HTERT RPE-1 (cell line): ENCODE data around the gene SDS.

ENCODE experiments used
- in situ Hi-C: fragments of 300-500 bp; cut with MboI; formaldehyde crosslinking; loops from 4 replicates; pipeline ENCODE4 v1.14.3; 2020; ENCODE audit warnings: low sequenced_read_pairs

The SDS gene

GRCh38 chr12:113427882-113428281 is 24.2 kb upstream of the SDS start:
- in situ Hi-C loops: no loop called here

GRCh38 chr12:113425960-113426453 is 22.3 kb upstream of the SDS start:
- in situ Hi-C loops: no loop called here

DNA sequence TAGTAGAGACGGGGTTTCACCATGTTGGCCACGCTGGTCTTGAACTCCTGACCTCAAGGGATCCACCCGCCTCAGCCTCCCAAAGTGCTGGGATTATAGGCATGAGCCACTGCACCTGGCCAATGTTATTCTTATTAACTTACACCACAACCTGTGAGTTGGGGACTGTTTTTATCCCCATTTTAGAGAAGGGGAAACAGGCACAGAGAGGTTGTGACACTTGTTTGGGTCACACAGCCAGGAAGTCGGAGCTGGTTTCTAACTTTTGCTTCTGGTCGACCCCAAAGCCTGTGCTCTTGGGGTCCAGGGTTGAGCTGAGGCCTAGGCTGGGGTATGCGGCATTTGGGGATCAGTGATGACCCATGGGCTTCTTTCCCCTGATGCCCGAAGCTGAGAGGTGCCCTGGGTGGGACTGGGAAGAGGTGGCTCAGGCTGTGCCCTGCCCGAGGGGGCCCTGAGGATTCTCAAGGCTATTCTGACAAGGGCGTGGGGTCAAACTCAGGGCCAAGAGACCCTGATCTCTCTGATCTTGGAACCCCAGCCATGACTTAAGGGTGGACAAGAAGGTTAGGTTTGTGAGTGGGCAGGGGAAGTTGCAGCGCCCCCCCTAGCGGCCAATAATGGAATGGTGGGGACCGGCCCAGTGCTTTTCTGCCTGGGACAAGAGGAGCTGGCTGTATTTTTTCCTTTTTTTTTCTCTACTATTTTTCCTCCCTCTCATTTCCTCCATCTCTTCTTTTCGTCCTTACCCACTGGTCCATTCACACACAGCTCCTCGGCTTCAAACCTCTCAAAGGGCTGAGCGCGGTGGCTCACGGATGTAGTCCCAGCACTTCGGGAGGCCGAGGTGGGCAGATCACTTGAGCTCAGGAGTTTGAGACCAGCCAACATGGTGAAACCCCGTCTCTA is 21.5 kb upstream of the SDS start:
- in situ Hi-C loops: no loop called here

- in situ Hi-C loops: no loop called here
These were observed 20.8 kb upstream of the SDS start for GRCh38 chr12:113424456-113424855.

- in situ Hi-C loops: no loop called here
These were observed 19.4 kb upstream of the SDS start for GRCh38 chr12:113422886-113423669.

- in situ Hi-C loops: no loop called here
These were observed 18.6 kb upstream of the SDS start, which contains the start of gene SDSL for GRCh38 chr12:113422030-113422885. Gene SDSL, plus strand, starts transcription at chr12:113422380. Its CDS starts 5,603 bp downstream, at chr12:113427983.

DNA sequence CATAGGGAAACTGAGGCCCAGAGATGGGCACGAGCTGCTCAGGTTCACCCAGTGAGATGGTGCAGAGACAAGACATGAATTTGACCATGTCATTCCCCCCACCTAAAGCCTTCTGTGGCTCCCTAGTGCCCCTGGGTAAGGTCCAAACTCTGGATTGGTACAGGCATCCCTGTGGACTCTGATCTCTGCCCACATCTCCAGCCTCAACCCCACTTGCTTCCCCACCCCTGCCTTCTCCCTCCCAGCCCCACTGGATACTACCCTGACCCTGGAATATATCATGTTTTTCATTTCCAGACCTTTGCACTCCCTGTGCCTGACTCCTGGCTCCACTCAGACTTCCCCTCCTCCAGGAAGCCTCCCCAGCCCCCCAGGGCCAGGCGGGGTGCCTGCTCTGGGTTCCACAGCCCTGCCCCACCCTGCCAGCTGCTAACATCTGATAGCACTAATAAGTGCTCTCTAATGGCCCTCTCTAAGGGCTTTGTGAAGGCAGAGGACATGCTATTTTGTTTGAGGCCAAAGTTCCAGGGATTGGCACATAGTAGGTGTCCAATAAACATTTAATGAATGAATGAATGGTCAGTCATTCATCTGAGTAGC is 17.4 kb upstream of the SDS start:
- in situ Hi-C loops: no loop called here

- in situ Hi-C loops: no loop called here
These were observed 14.7 kb upstream of the SDS start for GRCh38 chr12:113418213-113418879.

DNA sequence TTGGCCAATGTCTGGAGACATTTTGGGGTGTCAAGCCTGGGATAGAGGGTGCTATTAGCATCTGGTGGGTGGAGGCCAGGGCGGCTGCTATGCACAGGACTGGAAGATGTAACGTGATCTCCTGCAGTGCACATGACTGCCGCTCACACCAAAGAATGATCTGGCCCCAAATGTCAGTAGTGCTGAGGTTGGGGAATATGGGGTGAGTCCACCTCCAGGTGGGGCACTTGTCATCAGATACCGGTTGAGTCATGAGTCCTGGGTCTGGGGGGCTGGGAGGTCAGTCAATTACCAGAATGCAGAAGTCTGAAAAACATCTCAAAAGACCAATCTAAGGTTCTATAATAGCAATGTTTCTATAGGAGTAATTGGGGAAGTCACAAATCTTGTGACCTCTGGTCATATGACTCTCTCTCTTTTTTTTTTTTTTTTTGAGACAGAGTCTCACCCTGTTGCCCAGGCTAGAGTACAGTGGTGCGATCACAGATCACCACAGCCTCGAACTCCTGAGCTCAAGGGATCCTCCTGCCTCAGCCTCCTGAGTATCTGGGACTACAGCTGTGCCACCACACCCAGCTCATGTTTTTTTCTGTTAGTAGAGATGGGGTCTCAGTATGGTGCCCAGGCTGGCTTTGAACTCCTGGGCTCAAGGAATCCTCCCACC is 12.5 kb upstream of the SDS start:
- in situ Hi-C loops: no loop called here

DNA sequence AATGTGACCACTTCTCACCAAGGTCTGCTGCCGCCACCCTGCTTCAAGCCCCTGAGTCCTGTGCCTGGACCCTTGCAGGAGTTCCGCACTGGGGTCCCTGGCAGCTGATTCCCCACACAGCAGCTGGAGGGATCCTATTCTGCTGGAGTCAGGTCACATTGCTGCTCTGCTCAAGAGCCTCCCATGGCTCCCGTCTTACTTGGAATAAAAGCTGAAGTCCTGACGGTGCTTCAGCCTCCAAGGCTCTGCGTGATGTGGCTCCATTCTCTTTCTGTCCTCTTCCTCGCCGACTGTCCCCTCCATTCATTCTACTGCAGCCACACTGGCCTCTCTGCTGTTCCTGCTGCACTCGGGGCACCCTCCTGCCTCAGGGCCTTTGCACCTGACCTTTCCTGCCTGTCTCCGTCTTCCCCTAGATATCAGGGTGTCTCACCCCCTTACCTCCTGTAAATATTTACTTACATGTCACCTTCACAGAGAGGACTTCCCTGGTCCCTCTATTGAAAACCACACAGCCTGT is 10.9 kb upstream of the SDS start:
- in situ Hi-C loops: no loop called here

GRCh38 chr12:113413488-113413939 is 9.8 kb upstream of the SDS start:
- in situ Hi-C loops: no loop called here

DNA sequence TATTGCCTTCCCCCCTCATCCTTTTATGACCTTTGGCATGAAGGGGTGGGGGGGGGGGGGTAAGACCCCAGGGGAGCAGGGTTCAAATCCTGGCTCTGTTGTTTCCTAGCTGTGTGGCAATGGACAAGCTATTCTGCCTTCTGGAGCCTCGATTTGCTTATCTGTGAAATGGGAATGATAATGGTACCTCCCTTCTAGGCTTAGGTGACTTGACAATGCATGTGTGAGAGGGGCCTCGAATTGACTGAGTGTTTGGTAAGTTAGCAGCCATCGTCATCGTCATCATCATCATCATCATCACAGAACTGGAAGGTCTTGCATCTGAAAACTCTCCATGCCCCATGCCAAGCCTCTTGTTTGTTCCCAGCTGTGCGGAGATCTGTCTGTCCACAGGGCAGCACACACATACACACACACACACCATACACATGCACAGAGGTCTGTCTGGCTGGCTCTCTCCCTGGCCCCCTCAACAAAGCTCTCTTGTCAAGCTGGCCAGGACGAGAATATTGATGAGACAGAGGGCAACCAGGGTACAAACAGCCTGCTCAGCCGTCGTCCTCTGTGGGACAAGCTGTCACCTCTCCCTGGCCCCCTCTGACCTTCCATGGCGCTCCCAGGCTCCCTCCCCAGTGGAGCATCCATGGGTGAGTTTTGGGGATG is 5.9 kb upstream of the SDS start:
- in situ Hi-C loops: no loop called here

DNA sequence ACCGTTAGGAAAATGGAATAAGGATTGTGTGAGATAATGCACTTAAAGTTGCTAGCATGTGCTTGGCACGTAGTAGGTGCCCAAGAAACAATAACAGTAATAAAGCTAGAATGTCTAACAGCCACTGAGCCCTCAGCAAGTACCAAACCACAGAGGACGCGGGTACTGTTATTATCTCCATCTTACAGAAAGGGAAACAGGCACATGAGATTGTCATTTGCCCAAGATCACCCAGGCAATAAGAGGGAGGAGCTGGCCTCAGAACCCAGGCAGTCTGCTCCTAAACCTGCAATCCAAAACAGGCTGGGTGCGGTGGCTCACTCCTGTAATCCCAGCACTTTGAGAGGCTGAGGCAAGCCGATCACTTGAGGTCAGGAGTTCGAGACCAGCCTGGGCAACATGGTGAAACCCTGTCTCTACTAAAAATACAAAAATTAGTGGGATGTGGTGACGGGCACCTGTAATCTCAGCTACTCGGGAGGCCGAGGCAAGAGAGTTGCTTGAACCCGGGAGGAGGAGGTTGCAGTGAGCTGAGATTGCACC is 5.1 kb upstream of the SDS start:
- in situ Hi-C loops: no loop called here

GRCh38 chr12:113407931-113408600 is 4.4 kb upstream of the SDS start:
- in situ Hi-C loops: no loop called here

DNA sequence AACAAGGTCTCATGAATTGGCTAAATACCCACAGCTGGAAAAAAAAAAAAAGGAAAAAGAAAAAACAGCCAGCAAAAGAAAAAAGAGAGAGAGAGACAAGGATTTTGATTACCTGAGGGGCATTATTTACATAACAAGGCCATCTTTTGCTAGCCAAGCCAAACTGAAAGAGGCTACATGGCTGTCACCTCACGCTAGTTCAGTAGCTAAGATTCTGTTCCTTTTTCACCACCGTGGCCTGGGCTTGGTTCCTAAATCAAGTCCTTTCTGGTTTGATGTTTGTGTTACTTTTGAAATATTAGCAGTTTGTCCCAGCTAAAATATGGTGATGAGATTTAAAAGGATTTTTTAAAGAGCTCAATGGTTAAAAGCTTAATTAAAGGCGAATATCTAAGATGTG is 2.0 kb upstream of the SDS start:
- in situ Hi-C loops: no loop called here

GRCh38 chr12:113402586-113403260 is 964 bp downstream of the SDS start:
- in situ Hi-C loops: no loop called here
